Activated naive CD4-positive, alpha-beta T cell treated with anti-CD3 and anti-CD28 coated beads for 36 hours (primary cell): Measurements from ENCODE around the gene DPM2. TPM values are rescaled to one million over a fixed set of nuclear protein-coding genes. Genes with fewer than 3 reads are reported as not detected.
A peak's percentile ranks its signal among the peaks of the same experiment; 100 is the strongest.

ENCODE experiments used
- CTCF ChIA-PET: fragments of 350-600 bp; sonication (Branson Sonifier 250); formaldehyde crosslinking; loops from one replicate; lab custom pipeline; 2021; ENCODE audit warnings: antibody characterized with exemption; lab: Charles Lee
- DNase-seq: peaks from one replicate; pipeline ENCODE4 v3.0.0-alpha.2; 2020
- H3K27ac Mint-ChIP-seq: one replicate; pipeline ENCODE4 v1.8.0; 2021; ENCODE audit warnings: mild to moderate bottlenecking, mixed read lengths
- H3K27me3 Mint-ChIP-seq: one replicate; pipeline ENCODE4 v1.8.0; 2021; ENCODE audit warnings: low read depth, mixed read lengths
- H3K36me3 Mint-ChIP-seq: one replicate; pipeline ENCODE4 v1.8.0; 2021; ENCODE audit warnings: low read depth, mixed read lengths
- H3K4me1 Mint-ChIP-seq: one replicate; pipeline ENCODE4 v1.8.0; 2021; ENCODE audit warnings: low read depth, mixed read lengths
- H3K4me3 Mint-ChIP-seq: one replicate; pipeline ENCODE4 v1.8.0; 2021; ENCODE audit warnings: mild to moderate bottlenecking, moderate library complexity, mixed read lengths
- H3K9me3 Mint-ChIP-seq: one replicate; pipeline ENCODE4 v1.8.0; 2021; ENCODE audit warnings: mixed read lengths
- intact Hi-C: fragments of 100-400 bp; cut with micrococcal nuclease; formaldehyde crosslinking; loops from one replicate; pipeline ENCODE4 v1.15.1; 2023
- total RNA-seq, 2 experiments: library from RNA; stranded (reverse); gene quantifications; one replicate each; pipeline ENCODE4 v1.2.3, GENCODE V29; 2021

The DPM2 gene
- total RNA-seq, 2 experiments from 2014 or later: 41.6 to 43.4 TPM

- Mint-ChIP-seq H3K9me3 (no peaks in the 10 kb centered on the region), H3K4me1 (peaks cover 97% of the 10 kb centered on the region), H3K36me3 (peaks cover 32% of the 10 kb centered on the region), H3K4me3 (no peak overlapping the region), H3K27me3 (no peaks in the 10 kb centered on the region), H3K27ac (peak overlapping the region; percentile 99)
- CTCF ChIA-PET: interaction anchor here (1.7 to 8.9 kb wide), 3 partner anchors 9 to 73 kb away, joined by 4 to 120 read pairs (median 111); no protein-coding TSS in a partner anchor
- intact Hi-C loops: no loop called here
- no peak for DNase-seq
Measured at GRCh38 chr9:127961613-127962155, 24.0 kb upstream of the DPM2 start.

GRCh38 chr9:127961155-127961490 is 23.5 kb upstream of the DPM2 start:
- no peaks in the 10 kb centered on the region for H3K27me3 Mint-ChIP-seq
- DNase-seq: no peak
- no peaks in the 10 kb centered on the region for H3K9me3 Mint-ChIP-seq
- no peak overlapping the region for H3K4me3 Mint-ChIP-seq
- H3K4me1 Mint-ChIP-seq: peaks cover 95% of the 10 kb centered on the region
- CTCF ChIA-PET: interaction anchor here (1.7 to 8.9 kb wide), 3 partner anchors 9 to 73 kb away, joined by 4 to 120 read pairs (median 111); no protein-coding TSS in a partner anchor
- peaks cover 32% of the 10 kb centered on the region for H3K36me3 Mint-ChIP-seq
- intact Hi-C loops: no loop called here
- peak overlapping the region; percentile 99 for H3K27ac Mint-ChIP-seq

- no peak for DNase-seq
- Mint-ChIP-seq H3K36me3 (peaks cover 32% of the 10 kb centered on the region), H3K27me3 (no peaks in the 10 kb centered on the region), H3K4me3 (peak overlapping the region; percentile 38), H3K4me1 (peaks cover 95% of the 10 kb centered on the region), H3K27ac (peak overlapping the region; percentile 99), H3K9me3 (no peaks in the 10 kb centered on the region)
- CTCF ChIA-PET: interaction anchor here (1.1 to 8.9 kb wide), 5 partner anchors 10 to 74 kb away, joined by 3 to 120 read pairs (median 8); no protein-coding TSS in a partner anchor
- intact Hi-C loops: no loop called here
Measured at GRCh38 chr9:127960410-127961154, 22.9 kb upstream of the DPM2 start.

DNA sequence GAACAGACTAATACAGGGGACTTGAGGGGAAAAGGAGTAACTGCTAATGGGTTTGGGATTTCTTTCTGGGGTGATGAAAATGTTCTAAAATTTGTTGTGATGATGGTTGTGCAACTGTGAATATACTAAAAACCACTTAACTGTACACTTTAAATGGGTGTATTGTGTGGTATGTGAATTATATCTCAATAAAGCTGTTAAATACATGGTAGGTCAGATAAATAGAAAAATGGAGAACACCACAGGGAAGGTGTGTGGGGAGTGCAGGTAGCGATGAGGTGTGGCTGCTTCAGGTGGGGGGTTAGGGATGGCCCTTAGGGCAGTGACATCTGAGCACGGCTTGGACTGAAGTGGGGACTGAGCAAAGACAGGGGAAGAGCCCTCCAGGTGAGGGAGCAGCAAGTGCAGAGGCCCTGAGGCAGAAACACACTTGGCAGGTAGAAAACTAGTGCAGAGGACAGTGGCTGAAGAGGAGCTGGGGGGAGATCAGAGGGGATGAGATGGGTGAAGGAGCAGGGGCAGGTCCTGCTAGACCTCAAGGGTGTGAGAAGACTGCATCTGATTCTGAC is 22.3 kb upstream of the DPM2 start:
- intact Hi-C loops: loop anchor here (1.0 to 5.0 kb wide), 2 partner anchors 10 to 132 kb away; no protein-coding TSS in a partner anchor
- CTCF ChIA-PET: interaction anchor here (1.1 to 8.9 kb wide), 4 partner anchors 16 to 74 kb away, joined by 3 to 120 read pairs (median 60); no protein-coding TSS in a partner anchor
- H3K36me3 Mint-ChIP-seq: peaks cover 29% of the 10 kb centered on the region
- no peak for DNase-seq
- H3K4me3 Mint-ChIP-seq: peak overlapping the region; percentile 38
- H3K9me3 Mint-ChIP-seq: no peaks in the 10 kb centered on the region
- H3K27me3 Mint-ChIP-seq: no peaks in the 10 kb centered on the region
- H3K27ac Mint-ChIP-seq: peak overlapping the region; percentile 99
- H3K4me1 Mint-ChIP-seq: peaks cover 95% of the 10 kb centered on the region

GRCh38 chr9:127959398-127959797 is 21.7 kb upstream of the DPM2 start:
- intact Hi-C loops: loop anchor here (1.0 to 5.0 kb wide), 2 partner anchors 11 to 133 kb away; no protein-coding TSS in a partner anchor
- H3K27me3 Mint-ChIP-seq: no peaks in the 10 kb centered on the region
- H3K27ac Mint-ChIP-seq: peak overlapping the region; percentile 99
- H3K9me3 Mint-ChIP-seq: no peaks in the 10 kb centered on the region
- CTCF ChIA-PET: interaction anchor here (1.6 to 8.9 kb wide), 3 partner anchors 16 to 75 kb away, joined by 8 to 120 read pairs (median 111); no protein-coding TSS in a partner anchor
- H3K4me1 Mint-ChIP-seq: peaks cover 97% of the 10 kb centered on the region
- peaks cover 27% of the 10 kb centered on the region for H3K36me3 Mint-ChIP-seq
- H3K4me3 Mint-ChIP-seq: peak overlapping the region; percentile 38
- DNase-seq: no peak

DNA sequence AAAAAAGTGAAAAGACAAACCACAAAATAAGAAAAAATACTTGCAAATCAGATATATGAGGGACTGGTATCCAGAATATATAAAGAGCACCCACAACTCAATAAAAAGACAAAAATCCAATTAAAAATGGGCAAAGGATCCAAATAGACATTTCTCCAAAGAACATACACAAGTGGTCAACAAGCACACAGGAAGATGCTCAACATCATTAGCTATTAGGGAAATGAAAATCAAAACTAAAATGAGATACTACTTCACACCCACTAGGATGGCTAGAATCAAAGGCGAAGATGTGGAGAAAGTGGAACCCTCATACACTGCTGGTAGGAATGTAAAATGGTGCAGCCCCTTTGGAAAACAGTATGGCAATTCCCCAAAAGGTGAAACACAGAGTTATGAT is 21.1 kb upstream of the DPM2 start:
- Mint-ChIP-seq H3K27me3 (no peaks in the 10 kb centered on the region), H3K27ac (peak overlapping the region; percentile 99), H3K4me1 (peaks cover 97% of the 10 kb centered on the region), H3K9me3 (no peaks in the 10 kb centered on the region), H3K4me3 (no peak overlapping the region), H3K36me3 (peaks cover 25% of the 10 kb centered on the region)
- no peak for DNase-seq
- CTCF ChIA-PET: interaction anchor here (0.7 to 8.9 kb wide), 6 partner anchors 11 to 76 kb away, joined by 3 to 120 read pairs (median 53); partner anchors contain the start of gene EEIG1
- intact Hi-C loops: loop anchor here (1.0 to 5.0 kb wide), 2 partner anchors 12 to 134 kb away; no protein-coding TSS in a partner anchor

- H3K4me3 Mint-ChIP-seq: peak overlapping the region; percentile 10
- no peaks in the 10 kb centered on the region for H3K27me3 Mint-ChIP-seq
- intact Hi-C loops: loop anchor here (1.0 to 5.0 kb wide), 8 partner anchors 12 to 137 kb away; partner anchors contain the start of genes DPM2 and NAIF1
- H3K36me3 Mint-ChIP-seq: peaks cover 16% of the 10 kb centered on the region
- CTCF ChIA-PET: interaction anchor here (0.6 to 8.9 kb wide), 15 partner anchors 9 to 164 kb away, joined by 3 to 120 read pairs (median 5); partner anchors contain the start of gene EEIG1
- peak; percentile 96 for DNase-seq
- peak overlapping the region; percentile 95 for H3K27ac Mint-ChIP-seq
- H3K9me3 Mint-ChIP-seq: no peaks in the 10 kb centered on the region
- peaks cover 96% of the 10 kb centered on the region for H3K4me1 Mint-ChIP-seq
Measured at GRCh38 chr9:127955294-127956015, 17.8 kb upstream of the DPM2 start.

DNA sequence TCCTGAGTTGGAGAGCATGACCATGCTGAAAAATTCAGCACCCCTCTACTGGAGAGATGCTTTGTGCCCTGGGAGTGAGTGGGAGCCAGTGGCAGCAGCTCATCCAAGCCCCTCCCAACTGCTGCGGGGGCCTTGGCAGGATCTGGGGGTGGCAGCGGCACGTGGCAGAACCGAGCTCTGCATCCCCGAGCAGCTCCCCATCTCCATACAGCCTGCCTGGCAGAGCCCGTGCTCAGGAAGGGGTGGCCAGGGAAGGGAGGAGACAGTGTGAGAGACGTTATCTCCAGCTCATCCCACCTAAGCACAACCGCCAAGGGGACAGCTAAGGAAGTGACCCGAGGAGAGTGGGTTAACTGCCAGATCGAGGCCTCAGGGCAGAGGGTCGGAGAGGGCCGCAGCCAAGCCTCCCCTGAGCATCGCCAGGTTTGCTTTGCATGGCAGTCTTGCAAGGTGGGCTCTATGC is 17.2 kb upstream of the DPM2 start:
- Mint-ChIP-seq H3K9me3 (no peaks in the 10 kb centered on the region), H3K27me3 (no peaks in the 10 kb centered on the region), H3K4me1 (peaks cover 95% of the 10 kb centered on the region), H3K36me3 (peaks cover 14% of the 10 kb centered on the region), H3K4me3 (peak overlapping the region; percentile 3), H3K27ac (peak overlapping the region; percentile 95)
- no peak for DNase-seq
- intact Hi-C loops: loop anchor here (1.0 to 5.0 kb wide), 8 partner anchors 12 to 137 kb away; partner anchors contain the start of genes DPM2 and NAIF1
- CTCF ChIA-PET: interaction anchor here (0.6 to 8.9 kb wide), 13 partner anchors 10 to 163 kb away, joined by 3 to 120 read pairs (median 7); partner anchors contain the start of gene EEIG1

GRCh38 chr9:127953768-127954505 is 16.3 kb upstream of the DPM2 start:
- intact Hi-C loops: loop anchor here (2.0 kb wide), 1 partner anchor 17 kb away; the partner anchor contains the start of gene DPM2
- no peak overlapping the region for H3K4me3 Mint-ChIP-seq
- peak; percentile 69 for DNase-seq
- no peaks in the 10 kb centered on the region for H3K27me3 Mint-ChIP-seq
- CTCF ChIA-PET: interaction anchor here (1.5 to 8.9 kb wide), 7 partner anchors 11 to 164 kb away, joined by 5 to 120 read pairs (median 22); partner anchors contain the start of gene EEIG1
- H3K9me3 Mint-ChIP-seq: no peaks in the 10 kb centered on the region
- H3K4me1 Mint-ChIP-seq: peaks cover 92% of the 10 kb centered on the region
- peaks cover 9% of the 10 kb centered on the region for H3K36me3 Mint-ChIP-seq
- H3K27ac Mint-ChIP-seq: peak overlapping the region; percentile 95

- CTCF ChIA-PET: interaction anchor here (0.5 to 8.9 kb wide), 7 partner anchors 10 to 131 kb away, joined by 3 to 111 read pairs (median 5); no protein-coding TSS in a partner anchor
- H3K36me3 Mint-ChIP-seq: peaks cover 12% of the 10 kb centered on the region
- H3K9me3 Mint-ChIP-seq: no peaks in the 10 kb centered on the region
- peaks cover 89% of the 10 kb centered on the region for H3K4me1 Mint-ChIP-seq
- H3K4me3 Mint-ChIP-seq: no peak overlapping the region
- intact Hi-C loops: no loop called here
- peak overlapping the region; percentile 95 for H3K27ac Mint-ChIP-seq
- H3K27me3 Mint-ChIP-seq: no peaks in the 10 kb centered on the region
- DNase-seq: no peak
Measured at GRCh38 chr9:127953154-127953553, 15.5 kb upstream of the DPM2 start.
